Upper lobe of left lung (tissue), 6 donors: Measurements from ENCODE around the gene ZXDC. TPM values are rescaled to one million over a fixed set of nuclear protein-coding genes. Genes with fewer than 3 reads are reported as not detected.

Experiments
- ATAC-seq, 2 donors: fragments of 200-7000 bp; cut with Tn5 transposase; one replicate each; pipeline ENCODE4 v1.9.1; 2022; ENCODE audit warnings: mild to moderate bottlenecking in 2 of 2, moderate library complexity in 2 of 2; ENCODE audit not compliant: low FRiP score in 2 of 2
- DNase-seq, 2 donors: peaks; one replicate each; pipeline ENCODE4 v3.0.0-alpha.2; 2019 to 2020
- H3K27ac ChIP-seq, 4 donors: fragments of 200-600 bp; sonication (generic); one replicate each; pipeline ENCODE4 v1.5.1; 2016 to 2019
- H3K27me3 ChIP-seq, 4 donors: fragments of 200-600 bp; sonication (generic); one replicate each; pipeline ENCODE4 v1.5.1; 2017 to 2019
- H3K36me3 ChIP-seq, 4 donors: fragments of 200-600 bp; sonication (generic); one replicate each; pipeline ENCODE4 v1.5.1; 2016 to 2019
- H3K4me1 ChIP-seq, 4 donors: fragments of 200-600 bp; sonication (generic); one replicate each; pipeline ENCODE4 v1.5.1; 2018 to 2019
- H3K4me3 ChIP-seq, 4 donors: fragments of 200-600 bp; sonication (generic); one replicate each; pipeline ENCODE4 v1.5.1; 2017 to 2019; ENCODE audit warnings: mild to moderate bottlenecking in 2 of 4, moderate library complexity in 1 of 4
- H3K9me3 ChIP-seq, 4 donors: fragments of 200-600 bp; sonication (generic); one replicate each; pipeline ENCODE4 v1.5.1; 2018 to 2019
- CTCF ChIP-seq, 6 experiments: fragments of 450-650 bp in 4 of 6; fragments of 200-600 bp in 2 of 6; sonication (generic) in 2 of 6; IDR thresholded peaks; one replicate each; pipeline ENCODE4 v1.5.1; 2016 to 2019; ENCODE audit warnings: antibody characterized with exemption in 6 of 6
- EP300 ChIP-seq, 4 donors: sonication (generic); formaldehyde crosslinking; IDR thresholded peaks; one replicate each; pipeline ENCODE4 v1.5.1; 2017; ENCODE audit warnings: antibody characterized with exemption in 4 of 4, control low read depth in 2 of 4
- POLR2A ChIP-seq, 4 donors: fragments of 450-650 bp; IDR thresholded peaks; one replicate each; pipeline ENCODE4 v1.5.1; 2016 to 2017; ENCODE audit warnings: antibody characterized with exemption in 4 of 4, mild to moderate bottlenecking in 2 of 4
- POLR2AphosphoS5 ChIP-seq, 2 donors: sonication (generic); formaldehyde crosslinking; IDR thresholded peaks; one replicate each; pipeline ENCODE4 v1.5.1; 2017; ENCODE audit warnings: antibody characterized with exemption in 2 of 2
- WGBS, 2 donors: methylation state at CpG; one replicate each; pipeline ENCODE4 v1.1.5; 2017 to 2018; 5-methylcytosine and 5-hydroxymethylcytosine counted together
- total RNA-seq, 6 donors: library from RNA; depleted of rRNA in 4 of 6; stranded (reverse); fragments of >200 nt in 4 of 6; gene quantifications; one replicate each; pipeline versions ENCODE4 v1.1.0 to v1.2.1, GENCODE V29; 2016 to 2021
- donor health status: DM: no; HTN: no; CAD: no; lungs with moderate emphysema.
- donor health status: DM: no; HTN: yes; CAD: no; lungs with severe emphysema.

Gene ZXDC
- total RNA-seq, 6 donors from 2014 or later: 35.9 to 112 (median 53.5) TPM

- H3K4me1 ChIP-seq: peaks cover 0 to 8% (median 5%) of the 10 kb centered on the region in 4 donors
- TF ChIP-seq POLR2A (IDR thresholded peaks at IDR 0.05): no peak
- TF ChIP-seq POLR2AphosphoS5 (IDR thresholded peaks at IDR 0.05): no peak
- no peak for TF ChIP-seq CTCF (IDR thresholded peaks at IDR 0.05)
- TF ChIP-seq EP300 (IDR thresholded peaks at IDR 0.05): no peak
- H3K4me3 ChIP-seq: no peak overlapping the region
- peaks cover 0 to 8% (median 3%) of the 10 kb centered on the region in 4 donors for H3K27me3 ChIP-seq
- H3K36me3 ChIP-seq: no peaks in the 10 kb centered on the region
- H3K9me3 ChIP-seq: no peaks in the 10 kb centered on the region
- WGBS, 2 donors: 67 to 94% methylated on average over 3 to 5 of the region's 5 CpGs
- ATAC-seq (no peak), DNase-seq (no peak)
- H3K27ac ChIP-seq: no peak overlapping the region
Measured at GRCh38 chr3:126396536-126396935, 79.2 kb downstream of the ZXDC start.

- H3K36me3 ChIP-seq: no peaks in the 10 kb centered on the region
- ATAC-seq (no peak), DNase-seq (no peak)
- no peak overlapping the region for H3K27ac ChIP-seq
- H3K4me3 ChIP-seq: no peak overlapping the region
- H3K4me1 ChIP-seq: peaks cover 0 to 8% (median 5%) of the 10 kb centered on the region in 4 donors
- WGBS, 2 donors: 96 to 100% methylated on average over 2 to 6 of the region's 6 CpGs
- H3K9me3 ChIP-seq: no peaks in the 10 kb centered on the region
- peaks cover 0 to 8% (median 3%) of the 10 kb centered on the region in 4 donors for H3K27me3 ChIP-seq
- TF ChIP-seq POLR2A (IDR thresholded peaks at IDR 0.05): no peak
- TF ChIP-seq EP300 (IDR thresholded peaks at IDR 0.05): no peak
- no peak for TF ChIP-seq CTCF (IDR thresholded peaks at IDR 0.05)
- no peak for TF ChIP-seq POLR2AphosphoS5 (IDR thresholded peaks at IDR 0.05)
Measured at GRCh38 chr3:126395846-126396513, 79.7 kb downstream of the ZXDC start.

DNA sequence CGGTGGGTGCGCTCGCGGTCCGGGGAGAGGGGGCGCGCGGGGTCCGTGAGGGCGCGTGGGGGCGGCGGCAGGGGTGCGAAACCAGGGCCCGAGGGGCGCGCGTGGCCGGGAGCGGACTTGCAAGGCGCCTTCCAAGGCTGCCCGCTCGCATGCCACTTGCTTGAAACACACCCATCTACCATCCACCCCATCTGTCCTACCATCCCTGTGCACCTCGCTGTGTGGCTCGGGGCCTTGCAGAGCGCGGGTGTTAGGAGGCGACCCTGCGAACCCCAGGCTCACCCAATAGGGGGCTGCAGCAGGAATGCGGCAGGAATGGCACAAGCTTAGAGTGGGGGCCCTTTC lies 80.7 kb downstream of the ZXDC start:
- Histone ChIP-seq H3K4me3 (peak overlapping the region in 3 of 4 donors; percentile 24 to 38 (median 33)), H3K4me1 (peaks cover 0 to 8% (median 5%) of the 10 kb centered on the region in 4 donors), H3K27me3 (peaks cover 0 to 8% (median 3%) of the 10 kb centered on the region in 4 donors), H3K27ac (no peak overlapping the region), H3K9me3 (no peaks in the 10 kb centered on the region), H3K36me3 (no peaks in the 10 kb centered on the region)
- TF ChIP-seq CTCF (IDR thresholded peaks at IDR 0.05) (no peak), POLR2AphosphoS5 (IDR thresholded peaks at IDR 0.05) (no peak), POLR2A (IDR thresholded peaks at IDR 0.05) (no peak), EP300 (IDR thresholded peaks at IDR 0.05) (no peak)
- ATAC-seq (no peak), DNase-seq (no peak)
- WGBS, 2 donors: 10 to 36% methylated on average over 9 to 16 of the region's 30 CpGs

DNA sequence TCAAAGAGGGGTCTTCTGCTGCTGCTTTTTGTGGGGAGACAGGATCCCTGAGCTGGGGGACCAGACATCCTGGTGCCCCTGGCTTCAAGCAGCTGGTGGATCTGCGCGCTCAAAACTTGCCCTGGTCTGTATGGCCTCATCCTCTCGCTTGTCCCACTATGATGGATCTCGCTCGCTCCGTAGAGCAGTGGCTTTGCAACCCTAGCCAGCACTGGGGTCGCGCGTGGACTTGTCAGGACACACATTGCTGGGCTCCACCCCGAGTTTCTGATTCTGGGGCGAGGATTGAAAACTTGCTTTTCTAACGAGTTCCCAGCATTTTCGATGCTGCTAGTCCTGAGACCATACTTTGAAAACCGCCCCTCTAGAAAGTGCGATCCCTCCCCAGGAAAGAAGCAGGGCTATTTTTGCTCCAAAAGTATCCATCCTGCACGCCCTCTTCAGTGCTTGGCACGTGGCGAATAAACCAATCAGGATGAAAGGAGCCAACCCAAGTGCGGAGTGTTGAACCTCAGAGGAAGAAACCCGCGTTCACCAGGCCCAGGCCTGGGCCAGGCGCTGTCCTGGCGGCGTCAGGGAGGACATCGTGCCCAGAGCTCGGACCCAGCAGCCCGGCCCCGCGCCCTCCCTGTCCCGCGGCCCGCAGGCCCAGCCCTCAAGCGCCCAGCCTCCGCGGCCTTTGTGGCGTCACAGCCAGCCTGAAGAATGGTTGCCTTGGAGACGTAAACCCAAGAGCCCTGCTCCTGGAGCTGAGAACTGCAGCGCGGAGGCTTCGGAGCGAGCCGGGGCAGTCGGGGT lies 81.3 kb downstream of the ZXDC start, which contains the start of gene CFAP100:
Gene CFAP100, plus strand, starts transcription at position 731 of the 798 bp plus-strand sequence. CDS start 1,092 bp downstream, outside the sequence.
- DNase-seq (peak; percentile 63 to 91), ATAC-seq (peak; percentile 17 to 51)
- Histone ChIP-seq H3K9me3 (no peaks in the 10 kb centered on the region), H3K27ac (no peak within 1 kb of the TSS), H3K4me3 (peak within 1 kb of the TSS in 3 of 4 donors; percentile 24 to 38 (median 33)), H3K27me3 (peaks cover 0 to 8% (median 3%) of the 10 kb centered on the region in 4 donors), H3K36me3 (no peaks in the 10 kb centered on the region), H3K4me1 (peaks cover 2 to 12% (median 8%) of the 10 kb centered on the region in 4 donors)
- no peak for TF ChIP-seq EP300 (IDR thresholded peaks at IDR 0.05)
- TF ChIP-seq POLR2A (IDR thresholded peaks at IDR 0.05): peak in 1 of 4 donors; percentile 20
- no peak for TF ChIP-seq POLR2AphosphoS5 (IDR thresholded peaks at IDR 0.05)
- no peak for TF ChIP-seq CTCF (IDR thresholded peaks at IDR 0.05)
- 46% methylated on average over 25 to 34 of the region's 43 CpGs for WGBS, 2 donors
